GM21447 (cell line): ENCODE results near the gene CELA2A.
"Not testable (repeated sequence)": the region's sequence is repeated elsewhere in the genome, so short reads cannot be mapped to it uniquely, and the experiment has no call there.

Experiments used
- ATAC-seq: cut with Tn5 transposase; IDR thresholded peaks from one replicate; pipeline ENCODE4 v1.9.1; 2021; ENCODE audit not compliant: unreplicated experiment

CELA2A gene

DNA sequence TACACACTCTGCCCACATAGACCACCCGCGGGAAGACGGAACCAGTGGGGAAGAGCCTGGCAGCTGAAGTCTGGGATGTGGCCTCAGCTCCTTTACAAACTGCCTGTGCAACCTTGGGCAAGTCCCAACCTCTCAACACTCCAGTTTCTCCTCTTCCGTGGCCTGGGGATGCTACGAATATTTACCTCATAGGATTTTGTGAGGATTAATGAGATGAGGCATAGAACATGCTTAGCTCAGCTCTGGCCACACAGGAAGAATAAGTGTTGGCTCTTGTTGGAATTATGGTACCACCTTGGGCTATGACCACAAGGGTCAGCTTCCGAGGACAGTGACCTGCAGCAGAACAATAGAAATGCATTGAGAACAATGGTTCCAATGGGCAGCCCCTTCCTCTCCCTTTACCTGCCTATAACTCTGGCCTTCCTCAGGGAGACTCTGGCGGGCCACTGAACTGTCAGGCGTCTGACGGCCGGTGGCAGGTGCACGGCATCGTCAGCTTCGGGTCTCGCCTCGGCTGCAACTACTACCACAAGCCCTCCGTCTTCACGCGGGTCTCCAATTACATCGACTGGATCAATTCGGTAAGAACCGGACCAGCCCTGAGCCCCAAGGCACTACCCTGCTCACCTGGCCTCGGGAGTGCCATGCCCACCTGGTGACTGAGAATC lies 10.6 kb downstream of the CELA2A start:
- not testable (repeated sequence) for ATAC-seq

DNA sequence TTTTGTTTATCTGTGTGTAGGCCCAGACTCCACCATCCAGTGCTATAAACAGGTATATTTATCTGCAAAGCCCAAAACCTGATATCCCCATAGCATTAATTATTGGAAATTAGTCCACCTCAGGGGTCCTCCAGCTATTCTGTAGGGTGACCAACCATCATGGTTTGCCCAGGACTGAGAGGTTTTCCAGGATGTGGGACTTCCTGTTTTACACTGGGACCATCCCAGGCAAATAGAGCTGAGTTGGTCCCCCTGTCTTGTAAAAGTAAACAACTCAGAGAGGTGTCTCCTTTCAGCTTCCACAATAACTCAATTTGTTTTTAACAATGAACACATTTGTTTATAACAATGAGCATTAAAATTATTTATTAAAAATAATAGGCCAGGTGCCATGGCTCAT lies 11.6 kb downstream of the CELA2A start:
- no peak for ATAC-seq

- ATAC-seq = no peak
These were observed 12.8 kb downstream of the CELA2A start for GRCh38 chr1:15469361-15469760.

DNA sequence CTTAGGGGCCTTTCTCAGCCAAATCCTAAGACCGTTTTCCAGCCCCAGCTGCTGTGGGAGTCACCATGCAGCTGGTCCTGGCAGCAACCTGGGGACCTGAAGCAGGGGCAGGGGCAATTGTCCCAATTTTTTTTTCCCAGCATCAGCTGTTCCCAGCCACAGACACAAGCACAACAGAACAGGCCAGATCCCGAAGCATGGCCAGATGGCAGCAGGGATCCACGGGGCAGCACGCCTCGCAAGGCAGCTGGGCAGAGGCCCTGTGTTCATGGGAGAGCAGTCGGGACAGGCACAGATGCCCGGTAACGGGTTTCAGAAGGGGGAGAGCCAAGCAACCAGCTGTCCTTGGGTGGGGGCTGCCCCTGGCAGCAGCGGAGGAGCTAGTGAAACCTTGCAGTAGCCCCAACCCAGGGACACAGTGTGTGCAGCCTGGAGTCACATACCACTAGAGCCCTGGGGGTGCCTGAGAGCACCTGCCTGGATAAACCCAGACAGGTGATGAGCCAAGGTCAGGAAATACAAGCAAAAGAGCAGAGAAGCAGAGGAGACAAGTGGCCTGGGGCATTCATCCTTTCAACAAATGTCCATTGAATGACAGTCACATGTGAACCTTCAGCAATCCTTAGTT lies 13.4 kb downstream of the CELA2A start:
- ATAC-seq = not testable (repeated sequence)

GRCh38 chr1:15471067-15471466 lies 14.5 kb downstream of the CELA2A start:
- not testable (repeated sequence) for ATAC-seq

- not testable (repeated sequence) for ATAC-seq
These were observed 15.2 kb downstream of the CELA2A start for GRCh38 chr1:15471723-15472122.

DNA sequence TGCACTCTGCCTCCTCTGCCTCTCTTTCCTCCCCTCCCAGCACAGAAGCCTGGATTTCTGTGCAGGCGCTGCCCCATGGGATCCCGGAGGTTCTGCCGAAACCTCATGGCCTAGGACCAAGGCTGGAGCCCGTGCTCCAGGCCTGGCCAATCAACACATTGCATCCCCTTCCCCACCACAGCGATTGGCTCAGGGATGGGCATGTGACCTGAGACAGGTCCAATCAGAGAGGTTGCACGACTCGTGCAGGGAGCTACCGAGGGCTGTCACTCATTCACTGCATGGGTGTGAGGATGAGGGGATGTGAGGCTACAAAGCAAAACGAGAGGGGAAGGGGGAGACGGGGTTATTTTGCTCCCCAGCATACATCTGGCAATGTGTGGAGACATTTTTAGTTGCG lies 16.1 kb downstream of the CELA2A start:
- ATAC-seq = no peak

- ATAC-seq = no peak
These were observed 19.3 kb downstream of the CELA2A start, which contains the start of gene CELA2B for GRCh38 chr1:15475752-15476314. TSS of gene CELA2B (plus strand) at chr1:15476104. CDS start at chr1:15476126, 22 bp downstream.

GRCh38 chr1:15476927-15477326 lies 20.4 kb downstream of the CELA2A start:
- ATAC-seq = no peak

GRCh38 chr1:15477646-15478212 lies 21.2 kb downstream of the CELA2A start:
- ATAC-seq = no peak

DNA sequence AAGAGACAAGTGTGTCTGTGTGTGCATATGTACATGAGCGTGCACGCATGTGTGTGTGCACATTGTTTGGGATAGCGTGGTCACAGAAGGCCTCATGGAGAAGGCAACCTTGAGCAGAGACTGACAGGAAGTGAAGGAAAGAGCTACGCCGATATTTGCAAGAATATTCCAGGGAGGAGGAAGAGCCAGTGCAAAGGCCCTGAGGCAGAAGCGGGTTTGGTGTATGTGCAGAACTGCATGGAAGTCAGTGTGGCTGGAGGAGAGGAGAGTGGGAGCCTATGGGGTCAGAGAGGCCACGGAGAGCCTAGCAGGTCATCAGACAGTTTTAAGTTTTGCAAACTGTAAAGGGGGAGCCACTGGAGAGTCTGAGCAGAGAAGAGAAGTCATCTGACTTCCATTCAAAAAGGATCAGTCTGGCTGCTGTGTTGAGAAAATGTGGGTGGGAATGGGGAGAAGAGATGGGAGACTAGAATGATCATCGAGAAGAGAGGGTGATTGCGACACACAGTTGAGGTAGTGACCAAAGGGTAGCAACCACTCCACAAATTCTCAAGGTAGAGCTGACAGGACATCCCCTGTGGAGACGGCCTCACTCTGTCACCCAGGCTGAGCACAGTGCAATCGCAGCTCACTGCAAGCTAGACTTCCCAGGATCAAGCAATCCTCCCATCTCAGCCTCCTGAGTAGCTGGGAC lies 23.3 kb downstream of the CELA2A start:
- ATAC-seq = no peak

DNA sequence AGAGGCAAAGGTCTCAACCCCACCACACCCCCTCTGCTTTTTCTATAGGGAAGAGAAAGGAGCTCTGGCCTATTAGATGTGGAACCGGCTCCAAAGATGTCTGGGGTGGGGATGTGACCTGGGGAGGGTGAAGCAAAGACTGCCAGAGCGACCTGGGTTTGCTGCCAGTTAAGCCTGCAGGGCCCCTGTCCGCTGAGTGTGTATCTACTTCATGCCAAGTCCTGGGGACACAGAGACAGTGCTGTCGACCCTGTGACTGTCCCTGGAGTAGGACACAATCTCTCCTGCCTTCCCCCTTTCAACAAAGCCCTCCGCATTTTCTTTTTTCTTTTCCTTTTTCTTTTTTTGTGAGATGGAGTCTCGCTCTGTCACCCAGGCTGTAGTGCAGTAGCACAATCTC lies 25.9 kb downstream of the CELA2A start:
- not testable (repeated sequence) for ATAC-seq

GRCh38 chr1:15482983-15483543 lies 26.5 kb downstream of the CELA2A start:
- not testable (repeated sequence) for ATAC-seq

- ATAC-seq = no peak
These were observed 27.4 kb downstream of the CELA2A start for GRCh38 chr1:15483971-15484370.

GRCh38 chr1:15484443-15484842 lies 27.9 kb downstream of the CELA2A start:
- not testable (repeated sequence) for ATAC-seq

GRCh38 chr1:15485636-15486035 lies 29.1 kb downstream of the CELA2A start:
- no peak for ATAC-seq

DNA sequence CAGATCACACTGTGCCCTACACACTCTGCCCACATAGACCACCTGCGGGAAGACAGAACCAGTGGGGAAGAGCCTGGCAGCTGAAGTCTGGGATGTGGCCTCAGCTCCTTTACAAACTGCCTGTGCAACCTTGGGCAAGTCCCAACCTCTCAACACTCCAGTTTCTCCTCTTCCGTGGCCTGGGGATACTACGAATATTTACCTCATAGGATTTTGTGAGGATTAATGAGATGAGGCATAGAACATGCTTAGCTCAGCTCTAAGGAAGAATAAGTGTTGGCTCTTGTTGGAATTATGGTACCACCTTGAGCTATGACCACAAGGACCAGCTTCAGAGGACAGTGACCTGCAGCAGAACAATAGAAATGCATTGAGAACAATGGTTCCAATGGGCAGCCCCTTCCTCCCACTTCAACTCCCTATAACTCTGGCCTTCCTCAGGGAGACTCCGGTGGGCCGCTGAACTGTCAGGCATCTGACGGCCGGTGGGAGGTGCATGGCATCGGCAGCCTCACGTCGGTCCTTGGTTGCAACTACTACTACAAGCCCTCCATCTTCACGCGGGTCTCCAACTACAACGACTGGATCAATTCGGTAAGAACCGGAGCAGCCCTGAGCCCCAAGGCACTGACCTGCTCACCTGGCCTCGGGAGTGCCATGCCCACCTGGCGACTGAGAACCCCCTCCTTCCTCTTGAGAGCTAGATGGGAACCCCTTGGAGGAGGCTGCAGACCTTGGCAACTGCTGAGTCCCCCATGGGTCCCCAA lies 30.5 kb downstream of the CELA2A start:
- ATAC-seq = not testable (repeated sequence)

- no peak for ATAC-seq
These were observed 31.8 kb downstream of the CELA2A start for GRCh38 chr1:15488371-15488770.

- ATAC-seq = no peak
These were observed 32.7 kb downstream of the CELA2A start for GRCh38 chr1:15489052-15489736.

GRCh38 chr1:15491010-15491409 lies 34.5 kb downstream of the CELA2A start:
- ATAC-seq = not testable (repeated sequence)
